ENCODE results near the gene SIGLEC1.

Gene SIGLEC1

DNA sequence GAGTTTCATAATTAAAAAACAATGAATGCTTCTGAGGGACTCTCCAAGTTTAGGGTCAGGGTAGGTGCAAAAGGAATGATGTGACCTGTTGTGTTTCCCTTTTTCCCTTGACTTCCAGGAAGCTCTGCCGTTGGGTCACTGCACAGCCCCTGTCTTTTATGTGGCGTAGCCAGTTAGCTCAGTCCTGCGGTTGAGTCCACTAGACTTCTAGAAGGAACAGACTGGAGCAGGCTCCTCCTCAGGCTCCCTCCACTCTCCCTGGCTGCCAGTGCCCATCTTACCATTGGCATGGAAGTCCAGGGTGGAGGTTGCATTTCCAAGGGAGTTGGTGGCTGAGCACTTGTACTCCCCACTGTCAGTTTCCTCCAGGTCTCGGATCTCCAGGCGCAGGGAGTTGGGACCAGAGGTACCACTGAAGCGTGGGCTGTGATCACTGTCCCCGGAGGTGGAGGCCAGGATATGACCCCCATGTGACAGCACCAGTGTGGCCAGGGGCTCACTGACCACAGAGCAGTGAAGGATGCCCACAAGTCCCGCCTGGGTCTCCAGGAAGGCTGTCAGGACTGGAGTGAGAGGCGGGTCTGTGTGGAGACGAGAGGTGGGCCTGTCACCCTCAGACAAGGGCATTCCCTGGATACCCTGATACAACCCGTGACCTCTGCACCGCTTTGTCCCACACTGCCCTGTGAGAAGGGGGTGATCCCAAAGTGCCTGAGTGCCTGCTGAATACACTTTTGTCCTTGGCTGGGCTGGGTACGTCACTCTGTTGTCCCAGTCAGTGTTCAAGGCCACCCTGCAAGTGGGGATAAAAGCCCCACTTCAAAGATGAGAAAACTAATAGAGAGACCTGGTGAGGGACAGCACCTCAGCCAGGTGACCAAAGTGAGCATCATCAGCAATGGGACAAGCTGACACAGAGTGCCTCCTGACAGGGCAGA lies 11.1 kb downstream of the SIGLEC1 start:
- DNase-seq (ENCODE audit: low read depth in 2 of 2), result no peak

DNA sequence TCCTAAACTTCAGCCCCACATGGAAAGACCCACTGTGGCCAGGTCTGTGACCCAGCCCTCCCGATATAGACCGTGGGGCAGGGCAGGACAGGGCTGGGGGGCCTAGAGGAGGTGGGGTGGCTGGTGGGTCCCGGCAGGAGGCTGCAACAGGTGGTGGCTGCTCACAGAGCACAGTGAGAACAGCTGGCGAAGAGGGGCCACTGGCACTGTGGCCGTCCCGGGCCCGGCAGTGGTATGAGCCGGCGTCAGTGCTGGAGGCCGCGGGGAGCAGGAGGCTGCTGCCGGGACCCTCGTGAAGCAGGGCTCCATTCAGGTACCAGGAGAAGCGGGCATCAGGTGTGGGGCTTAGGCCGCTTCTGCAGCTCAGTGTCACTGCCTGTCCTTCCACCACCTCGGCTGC lies 13.4 kb downstream of the SIGLEC1 start:
- DNase-seq (ENCODE audit: low read depth in 2 of 2), result no peak

DNA sequence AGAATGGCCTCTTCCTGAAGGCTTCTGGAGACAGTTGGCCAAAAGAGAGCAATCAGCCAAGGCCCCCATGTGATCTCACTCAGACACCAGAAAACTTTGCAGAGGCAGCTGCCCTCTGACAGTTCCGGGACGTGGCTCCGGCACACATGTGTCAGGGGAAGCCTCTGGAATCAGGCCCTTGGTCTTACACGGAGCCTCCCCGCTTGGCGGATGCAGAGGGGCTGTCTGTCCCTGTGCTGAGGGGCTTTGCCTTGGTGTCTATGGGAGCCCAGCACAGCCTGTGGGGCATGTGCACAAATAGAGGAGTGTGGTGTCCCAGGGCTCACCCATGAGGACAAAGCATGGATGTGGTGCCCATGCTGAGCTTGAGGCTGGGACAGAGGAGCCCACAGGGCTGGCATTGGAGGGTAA lies 13.8 kb downstream of the SIGLEC1 start:
- DNase-seq (ENCODE audit: low read depth in 2 of 2), result no peak

DNA sequence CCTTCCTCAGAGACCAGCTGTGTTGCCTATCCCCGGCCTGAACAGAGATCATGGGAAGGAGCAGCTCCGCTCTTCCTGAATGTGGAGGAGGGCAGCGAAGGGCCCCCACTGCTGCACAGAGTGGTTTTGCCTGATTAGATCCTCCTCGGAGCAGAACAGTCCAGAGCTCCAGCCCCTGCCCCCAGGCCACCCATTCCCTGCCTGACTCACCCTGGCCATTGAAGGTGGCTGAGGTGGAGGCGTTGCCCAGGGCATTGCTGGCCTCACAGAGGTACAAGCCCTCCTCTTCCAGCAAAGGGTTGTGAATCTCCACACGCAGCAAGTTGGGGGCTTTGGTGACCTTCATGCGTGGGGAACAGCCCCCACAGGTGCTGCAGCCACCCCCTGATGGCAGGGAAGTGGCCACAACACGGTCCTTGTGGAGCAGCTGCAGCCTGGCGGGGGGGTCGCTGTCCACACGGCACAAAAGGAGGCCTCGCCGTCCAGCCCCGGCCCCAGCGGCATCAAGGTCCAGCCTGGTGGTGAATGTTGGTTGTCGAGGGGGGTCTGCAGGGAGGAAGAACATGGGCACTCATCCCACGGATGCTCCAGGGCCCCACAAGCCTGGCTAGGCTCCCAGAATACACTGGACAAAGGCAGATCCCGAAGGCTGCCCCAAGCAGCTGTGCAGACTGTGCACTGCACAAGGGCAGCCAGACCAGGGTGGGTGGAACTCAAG lies 14.7 kb downstream of the SIGLEC1 start:
- DNase-seq (ENCODE audit: low read depth in 2 of 2), result no peak

DNA sequence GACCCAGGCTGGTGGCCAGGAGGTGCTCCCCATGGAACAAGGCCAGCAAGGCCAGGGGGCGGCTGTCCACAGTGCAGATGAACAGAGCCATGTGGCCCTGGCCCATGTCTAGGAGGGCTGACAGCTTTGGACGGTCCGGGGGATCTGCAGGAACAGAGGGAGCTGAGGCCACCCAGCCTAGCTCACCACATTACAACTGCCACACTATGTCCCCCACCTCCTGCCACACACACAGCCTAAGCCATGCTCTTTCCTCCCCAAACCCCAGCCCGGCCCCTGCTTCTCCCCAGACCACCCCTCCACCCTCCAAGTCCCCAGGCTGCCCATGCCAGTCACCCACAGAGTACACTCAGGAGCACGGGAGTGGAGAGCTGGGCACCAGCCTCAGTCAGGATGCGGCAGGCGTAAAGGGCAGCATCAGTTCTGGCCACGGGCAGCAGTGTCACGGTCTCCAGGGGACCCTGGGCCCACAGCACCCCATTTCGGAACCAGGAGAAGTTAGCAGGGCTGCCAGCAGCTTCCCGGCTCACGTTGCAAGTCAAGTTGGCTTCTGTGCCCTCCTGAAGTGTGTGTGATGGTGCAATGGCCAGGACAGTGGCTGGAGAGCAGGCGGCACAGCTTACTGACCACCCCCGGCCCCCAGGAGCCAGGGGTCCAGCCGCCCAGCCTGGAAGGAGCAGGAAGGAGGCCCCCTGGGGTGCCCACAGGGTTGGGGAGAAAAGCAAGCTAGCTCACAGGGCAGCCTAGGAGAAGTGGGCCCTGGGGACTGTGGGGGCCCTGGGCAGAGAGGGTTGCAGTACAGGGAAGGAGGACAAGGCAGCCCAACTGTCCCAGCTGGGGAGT lies 15.4 kb downstream of the SIGLEC1 start:
- no peak for DNase-seq (ENCODE audit: low read depth in 2 of 2)

DNA sequence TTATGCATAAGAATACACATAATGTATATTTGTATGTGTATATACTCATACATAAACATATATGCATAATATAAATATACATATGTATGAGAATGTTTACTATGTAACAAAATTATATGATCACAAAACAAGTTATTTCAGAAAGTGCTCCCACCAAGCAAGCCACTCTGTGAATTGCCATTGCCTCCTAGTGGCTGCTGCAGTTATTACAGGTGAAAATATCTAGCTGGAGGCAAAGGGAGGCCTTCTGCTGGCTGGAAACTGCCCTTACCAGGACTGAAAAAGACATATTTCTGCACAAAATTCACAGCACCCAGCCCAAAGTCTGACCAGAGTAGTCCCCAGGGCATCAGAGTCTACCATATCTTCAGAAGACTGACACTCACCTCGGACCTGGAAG lies 16.2 kb downstream of the SIGLEC1 start:
- DNase-seq (ENCODE audit: low read depth in 2 of 2), result no peak

DNA sequence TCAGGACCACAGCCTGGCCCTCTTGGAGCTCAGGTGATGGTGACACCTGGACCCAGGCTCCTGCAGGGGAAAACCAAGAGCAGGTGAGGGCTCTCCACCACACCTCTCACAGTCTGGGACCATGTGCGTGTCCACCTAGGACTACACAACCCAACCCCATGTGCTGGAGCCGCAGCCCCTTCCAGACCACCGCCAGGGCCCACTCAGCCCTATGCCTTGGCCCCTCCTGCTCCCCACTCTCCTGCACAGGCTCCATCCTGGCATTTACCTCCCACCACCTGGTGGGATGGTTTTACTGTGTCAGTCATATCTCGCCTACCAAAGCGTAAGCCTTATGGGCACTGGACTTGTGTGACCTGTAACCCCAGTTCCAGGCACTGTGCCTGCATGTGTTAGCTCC lies 17.5 kb downstream of the SIGLEC1 start:
- DNase-seq (ENCODE audit: low read depth in 2 of 2), result no peak

DNA sequence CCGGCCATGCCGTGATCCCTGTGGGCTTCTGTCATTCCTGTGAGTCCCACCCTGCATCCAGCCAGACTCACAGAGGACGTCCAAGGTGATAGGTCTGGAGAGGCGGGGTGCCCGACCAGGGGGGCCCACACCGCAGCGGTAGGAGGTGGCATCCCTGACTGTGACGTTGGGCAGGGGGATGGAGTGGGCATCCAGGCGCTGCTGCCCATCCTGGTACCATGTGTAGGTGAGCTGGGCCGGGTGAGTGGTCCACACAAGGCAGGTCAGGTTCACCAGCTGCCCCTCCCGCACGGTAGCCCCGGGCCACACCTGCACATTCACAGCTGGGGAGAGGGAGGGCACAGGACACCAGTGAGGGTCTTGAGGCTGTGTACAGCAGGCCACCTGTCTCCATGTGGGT lies 19.0 kb downstream of the SIGLEC1 start:
- DNase-seq (ENCODE audit: low read depth in 2 of 2), result no peak

DNA sequence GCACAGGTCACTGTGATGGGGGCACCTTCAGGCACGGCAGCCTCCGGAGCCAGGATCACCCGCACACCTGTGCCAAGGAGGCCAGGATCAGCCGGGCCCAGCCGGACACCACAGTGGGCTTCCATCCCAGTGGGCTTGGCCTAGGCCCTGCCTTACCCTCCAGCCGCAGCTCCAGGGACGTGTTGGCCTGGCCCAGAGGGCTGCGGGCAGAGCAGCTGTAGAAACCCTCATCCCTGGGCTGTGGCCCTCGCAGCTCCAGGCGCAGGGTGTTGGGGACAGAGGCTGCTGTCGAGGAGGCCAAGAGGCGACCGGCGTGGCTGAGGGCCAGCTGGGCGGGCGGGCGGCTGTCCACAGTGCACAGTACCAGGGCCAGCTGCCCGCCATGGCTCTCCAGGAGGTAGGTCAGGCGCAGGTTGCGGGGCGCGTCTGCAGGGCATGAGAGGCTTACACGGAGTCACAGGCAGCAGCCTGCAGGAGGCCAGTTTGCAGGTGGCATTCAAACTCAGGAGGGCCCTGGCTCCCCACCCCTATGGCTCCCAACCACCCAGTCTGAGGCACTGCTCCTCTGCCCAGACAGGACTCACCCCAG lies 19.6 kb downstream of the SIGLEC1 start:
- no peak for DNase-seq (ENCODE audit: low read depth in 2 of 2)

DNA sequence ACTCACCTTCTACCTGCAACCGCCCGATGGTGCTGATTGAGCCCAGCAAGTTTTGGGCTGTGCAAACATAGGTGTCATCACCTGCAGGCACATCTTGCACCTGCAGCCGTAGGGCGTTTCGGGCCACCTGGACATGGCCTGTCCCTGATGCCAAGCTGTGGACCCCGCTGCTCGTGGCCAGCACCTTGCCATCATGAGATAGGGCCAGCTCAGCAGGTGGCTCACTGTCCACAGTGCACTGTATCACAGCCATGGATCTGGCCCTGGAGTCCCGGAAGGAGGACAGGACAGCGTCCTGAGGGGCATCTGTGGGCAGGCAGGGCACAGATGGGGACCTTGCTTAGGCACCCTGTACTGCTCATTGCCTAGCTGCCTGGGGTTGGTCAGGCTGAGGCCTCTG lies 20.5 kb downstream of the SIGLEC1 start:
- no peak for DNase-seq (ENCODE audit: low read depth in 2 of 2)

DNA sequence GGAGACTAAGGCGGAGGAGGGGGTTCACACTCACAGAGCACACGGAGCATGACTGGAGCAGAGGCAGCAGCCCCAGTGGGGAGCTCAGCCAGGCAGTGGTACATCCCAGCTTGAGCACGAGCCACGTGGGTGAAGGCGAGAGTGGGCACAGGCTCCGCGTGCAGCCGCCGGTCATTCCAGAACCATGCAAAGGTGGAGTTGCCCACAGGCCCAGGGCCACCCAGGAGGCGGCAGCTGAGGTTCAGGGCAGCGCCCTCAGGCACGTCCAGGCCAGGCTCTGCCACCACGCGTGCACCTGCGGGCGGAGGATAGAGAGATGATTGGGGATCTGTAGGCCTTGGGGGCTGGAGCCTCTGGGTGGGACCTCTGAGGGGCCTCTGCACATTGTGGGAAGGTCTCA lies 21.1 kb downstream of the SIGLEC1 start:
- no peak for DNase-seq (ENCODE audit: low read depth in 2 of 2)

DNA sequence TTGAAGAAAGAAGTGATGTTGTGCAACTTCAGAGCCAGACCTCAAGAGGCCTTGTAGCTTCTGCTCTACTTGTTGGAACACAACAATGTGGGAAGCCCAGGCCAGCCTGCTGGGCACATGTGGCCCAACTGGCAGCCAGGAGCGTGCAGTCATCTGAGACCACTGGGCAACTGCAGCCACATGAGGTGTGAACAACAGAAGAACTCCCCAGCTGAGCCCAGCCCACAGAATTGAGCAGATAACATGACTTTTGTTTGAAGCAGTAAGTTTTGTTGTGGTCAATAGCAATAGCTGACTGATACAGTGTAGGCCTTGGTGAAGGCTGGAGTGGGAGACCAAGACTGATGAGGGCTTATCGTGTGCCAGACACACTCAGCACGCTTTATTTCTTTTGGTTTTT lies 22.0 kb downstream of the SIGLEC1 start:
- DNase-seq (ENCODE audit: low read depth in 2 of 2), result no peak

DNA sequence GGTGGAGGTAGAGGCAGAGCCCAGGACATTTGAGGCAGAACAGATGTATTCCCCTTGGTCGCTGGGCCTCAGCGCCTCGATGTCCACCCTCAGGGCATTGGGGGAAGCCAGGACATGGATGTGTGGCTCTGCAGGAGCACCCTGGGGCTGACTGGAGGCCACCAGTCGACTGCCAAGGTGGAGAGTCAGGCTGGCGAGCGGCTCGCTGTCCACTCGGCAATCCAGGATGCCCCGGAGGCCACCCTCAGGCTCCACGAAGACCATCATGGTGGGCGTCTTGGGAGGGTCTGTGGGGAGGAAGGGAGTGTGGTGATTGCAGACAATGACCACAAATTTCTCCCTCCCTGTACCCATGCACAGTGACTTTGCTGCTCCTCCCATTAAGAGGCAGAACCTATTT lies 22.4 kb downstream of the SIGLEC1 start:
- DNase-seq (ENCODE audit: low read depth in 2 of 2), result no peak

DNA sequence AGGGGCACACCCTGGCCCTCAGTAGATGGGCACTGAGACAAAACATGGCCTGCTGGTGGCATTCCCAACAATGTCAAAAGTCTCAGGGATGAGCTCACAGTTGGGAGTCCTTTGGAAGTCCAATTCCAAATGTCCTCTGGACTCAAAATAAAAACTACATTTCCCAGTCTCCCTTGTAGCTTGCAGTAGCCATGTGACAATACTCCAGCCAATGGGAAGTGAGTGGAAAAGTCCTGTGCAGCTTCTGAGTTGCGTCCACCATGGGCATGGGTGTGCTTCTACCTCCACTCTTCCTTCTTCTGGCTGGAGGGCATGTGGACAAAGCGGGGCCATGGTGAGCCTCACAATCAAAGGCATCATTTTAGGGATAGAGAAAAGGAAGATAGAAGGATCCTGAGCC lies 24.7 kb downstream of the SIGLEC1 start:
- no peak for DNase-seq (ENCODE audit: low read depth in 2 of 2)

DNA sequence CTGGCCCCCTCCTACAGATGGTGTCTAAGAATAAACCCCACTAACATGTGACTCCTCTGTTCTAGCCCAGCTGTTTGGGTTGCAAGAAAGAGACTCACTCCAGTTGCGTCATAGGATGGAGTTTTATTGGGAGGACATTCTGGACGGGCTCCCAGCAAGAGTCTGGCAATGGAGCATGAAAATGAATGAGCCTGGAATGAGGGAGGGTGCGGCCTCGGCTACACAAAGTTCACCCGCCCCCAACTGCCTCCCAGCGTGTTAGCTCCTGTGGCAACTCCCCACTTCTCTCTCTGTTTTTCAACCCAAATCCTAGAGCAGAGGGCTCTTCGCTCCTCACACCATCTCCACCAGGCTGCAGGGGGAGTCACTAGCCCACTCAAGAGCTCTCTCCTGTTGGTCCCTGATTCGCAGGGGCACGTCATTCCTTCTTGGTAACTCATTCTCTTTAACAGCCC lies 25.5 kb downstream of the SIGLEC1 start:
- DNase-seq (ENCODE audit: low read depth in 2 of 2), result no peak

DNA sequence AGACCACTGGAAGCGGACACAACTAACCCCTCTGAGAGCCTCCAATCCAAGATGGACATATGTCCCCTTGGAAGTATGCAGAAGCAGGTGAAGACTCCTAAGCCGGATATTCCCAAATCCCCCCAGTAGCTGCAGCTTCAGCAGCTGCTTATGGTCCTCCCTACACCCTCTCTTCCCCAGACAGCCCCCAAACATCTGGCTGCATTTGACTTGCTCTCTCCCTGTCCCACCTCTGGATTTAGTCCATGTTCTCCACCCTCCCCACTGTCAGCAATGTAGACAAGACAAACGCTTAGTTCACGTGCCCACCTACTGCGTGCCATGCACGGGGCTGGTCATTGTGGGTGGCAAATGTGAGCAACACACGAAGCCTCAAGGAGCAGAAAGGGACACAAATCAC lies 26.0 kb downstream of the SIGLEC1 start:
- no peak for DNase-seq (ENCODE audit: low read depth in 2 of 2)

DNA sequence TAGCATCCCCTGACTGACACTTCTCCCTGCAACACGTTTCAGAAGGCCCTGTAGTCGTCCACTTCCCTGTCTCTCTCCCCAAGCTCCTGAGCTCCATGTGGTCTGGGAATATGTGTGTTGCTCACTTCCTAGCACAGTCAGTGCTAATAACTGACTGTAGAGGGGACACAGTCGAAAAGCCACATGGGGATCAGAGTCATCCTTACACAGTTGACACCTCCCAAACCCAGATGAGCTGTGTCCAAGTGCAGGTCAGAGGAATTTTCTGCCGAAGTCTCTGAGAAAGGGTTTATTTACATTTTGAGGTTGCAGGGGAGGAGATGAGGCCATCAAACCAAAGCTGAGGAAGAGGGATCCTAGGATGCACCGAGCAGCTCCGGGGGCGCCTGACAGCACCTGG lies 27.1 kb downstream of the SIGLEC1 start:
- no peak for DNase-seq (ENCODE audit: low read depth in 2 of 2)

DNA sequence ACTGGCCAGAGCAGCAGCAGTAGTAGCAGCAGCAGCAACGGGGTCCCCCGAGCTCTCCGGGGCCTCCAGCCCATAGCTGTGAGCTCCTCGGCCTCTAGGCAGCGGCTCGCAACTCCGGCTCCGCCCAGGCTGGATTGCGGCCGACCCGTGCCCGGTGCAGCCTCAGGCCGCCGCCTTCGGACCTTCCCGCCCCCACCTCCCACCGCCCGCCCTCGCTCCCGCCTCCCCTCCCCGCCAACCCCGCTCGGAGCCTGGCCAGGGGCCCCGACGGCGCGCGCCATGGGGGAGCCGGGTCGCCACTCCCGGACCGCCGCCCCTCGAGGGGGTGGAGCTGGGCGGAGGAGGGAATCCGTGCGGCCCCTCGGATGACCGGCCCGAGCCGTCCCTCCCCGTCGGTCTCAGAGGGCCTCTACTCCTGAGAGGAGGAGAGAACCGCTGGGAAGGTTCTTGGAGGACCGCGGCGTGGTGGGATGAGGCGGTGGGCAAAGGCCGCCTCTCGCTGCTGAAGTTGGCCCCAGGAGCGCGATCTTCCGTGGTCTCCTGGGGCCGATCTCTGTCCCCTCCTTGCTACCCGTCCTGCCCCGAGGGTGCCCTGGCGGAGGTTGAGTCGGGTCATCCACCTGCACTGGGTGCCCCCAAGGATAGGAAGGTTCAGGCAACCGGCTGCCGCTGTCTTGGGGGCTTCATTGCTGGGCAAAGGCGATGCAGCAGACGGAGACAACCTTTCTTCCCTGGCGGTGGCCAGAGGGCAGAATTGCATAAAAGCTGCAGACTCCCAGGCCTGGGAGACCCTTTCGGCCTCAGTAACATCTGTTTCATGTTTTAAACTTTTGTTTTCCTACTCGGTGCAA lies 30.2 kb downstream of the SIGLEC1 start, which contains the start of gene ADAM33:
Gene ADAM33 (minus strand): TSS at position 80 of the 851 bp plus-strand sequence. CDS start 6 bp downstream, at position 74.
- DNase-seq (ENCODE audit: low read depth in 2 of 2), result no peak

DNA sequence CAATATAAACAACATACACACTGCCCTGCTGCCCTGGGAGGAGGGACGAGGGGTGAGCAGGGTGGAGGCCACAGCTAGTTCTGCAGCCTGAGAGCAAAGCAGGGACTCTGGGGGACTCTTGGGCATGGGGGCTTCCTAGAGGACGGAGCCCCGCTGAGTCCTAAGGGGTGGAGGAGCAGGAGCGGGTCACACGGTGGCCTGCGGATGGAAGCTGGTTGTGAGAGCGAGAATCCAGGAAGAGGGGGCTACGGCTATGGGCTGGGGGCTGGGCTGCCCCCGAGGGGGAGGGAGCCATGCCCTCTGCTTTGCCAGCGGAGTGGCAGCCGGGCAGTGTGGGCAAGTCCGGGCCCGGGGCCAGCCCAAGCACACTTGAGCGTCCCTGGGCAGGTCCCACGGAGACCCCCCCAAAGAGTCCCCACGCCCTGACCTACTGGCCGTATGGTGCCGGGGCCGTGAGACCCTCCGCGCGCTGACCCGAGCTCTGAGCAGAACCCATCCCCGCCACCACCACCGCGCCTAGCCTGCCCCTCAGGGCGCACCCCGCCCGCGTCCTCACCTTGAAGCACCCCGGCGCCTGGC lies 31.0 kb downstream of the SIGLEC1 start:
- DNase-seq (ENCODE audit: low read depth in 2 of 2), result no peak

DNA sequence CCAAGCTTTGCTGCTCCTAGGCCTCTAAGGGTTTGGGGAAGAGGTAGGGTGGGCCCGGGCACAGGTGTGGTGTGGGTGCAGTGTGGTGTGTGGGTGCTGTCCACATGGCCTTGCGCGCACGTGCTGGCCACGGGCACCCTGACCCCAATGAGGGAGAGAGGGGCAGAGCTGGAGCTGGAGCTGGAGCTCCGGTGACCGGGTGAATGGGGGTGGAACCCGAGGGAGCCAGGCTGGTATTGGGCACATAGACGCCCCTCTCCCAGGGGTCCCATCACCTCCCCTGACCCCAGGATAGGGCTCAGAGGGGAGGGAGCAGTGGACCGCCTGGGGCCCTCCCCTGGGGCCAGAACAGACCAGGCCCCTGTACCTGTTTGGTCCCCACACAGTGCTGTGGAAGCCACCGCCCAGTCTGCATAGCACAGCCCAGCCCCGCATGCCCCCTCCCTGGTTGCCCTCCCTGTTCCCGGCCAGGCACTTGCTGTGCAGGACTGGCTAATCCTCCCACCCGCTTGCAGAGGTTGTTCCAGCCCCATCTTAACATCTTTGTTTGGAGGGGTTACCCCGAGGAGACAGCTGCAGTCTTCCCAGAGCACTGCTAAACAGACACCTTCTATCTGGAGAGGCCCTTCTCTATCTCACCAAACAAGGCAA lies 31.6 kb downstream of the SIGLEC1 start:
- DNase-seq (ENCODE audit: low read depth in 2 of 2), result no peak

Measured in stimulated activated CD8-positive, alpha-beta memory T cell treated with anti-CD3 and anti-CD28 coated beads, Interleukin-7, amount 100 ng/mL, for 4 hours (primary cell).